Daoy (cell line): Measurements from ENCODE around the gene SAMD5. TPM values are rescaled to one million over a fixed set of nuclear protein-coding genes. Genes with fewer than 3 reads are reported as not detected.

ENCODE experiments used
- DNase-seq: peaks from one replicate; pipeline ENCODE4 v3.0.0-alpha.2; 2015; ENCODE audit warnings: low read depth
- total RNA-seq: library from RNA; depleted of rRNA; stranded (reverse); fragments of >200 nt; shearing (Covaris generic); gene quantifications from 2 replicates; pipeline ENCODE4 v1.2.3, GENCODE V29; 2014; rRNA removed

SAMD5 gene
- 2.0 and 2.7 TPM in 2 replicates for total RNA-seq

- peak; percentile 94 for DNase-seq
Observed at GRCh38 chr6:147508042-147508865, at the start of gene SAMD5. Gene SAMD5 (plus strand): TSS chr6:147508690. CDS start chr6:147508929, 239 bp downstream.

GRCh38 chr6:147459780-147460179, 48.7 kb upstream of the SAMD5 start:
- DNase-seq, result no peak

GRCh38 chr6:147463651-147464050, 44.8 kb upstream of the SAMD5 start:
- DNase-seq, result no peak

GRCh38 chr6:147467428-147467827, 41.1 kb upstream of the SAMD5 start:
- DNase-seq, result no peak

- DNase-seq, result no peak
Observed at GRCh38 chr6:147467886-147468285, 40.6 kb upstream of the SAMD5 start.

DNA sequence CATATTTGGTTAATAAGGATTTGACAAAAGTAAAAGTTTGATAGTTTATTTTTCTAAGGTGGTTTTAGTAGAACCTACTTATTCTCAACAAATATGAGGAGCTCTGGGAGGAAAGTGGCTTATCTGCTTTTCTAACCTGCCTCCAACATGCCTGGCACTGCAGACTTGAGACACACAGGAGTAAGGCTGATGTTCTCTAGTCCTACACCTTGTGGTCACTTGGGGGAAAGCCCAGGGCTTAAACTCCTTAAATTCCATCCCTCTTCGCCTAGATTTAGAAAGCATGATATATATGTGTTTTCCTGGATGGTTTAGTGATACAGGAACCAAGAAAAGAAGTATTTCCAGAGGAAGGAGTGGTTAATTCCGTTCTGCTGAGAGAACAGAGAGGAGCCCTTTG, 39.9 kb upstream of the SAMD5 start:
- no peak for DNase-seq

DNA sequence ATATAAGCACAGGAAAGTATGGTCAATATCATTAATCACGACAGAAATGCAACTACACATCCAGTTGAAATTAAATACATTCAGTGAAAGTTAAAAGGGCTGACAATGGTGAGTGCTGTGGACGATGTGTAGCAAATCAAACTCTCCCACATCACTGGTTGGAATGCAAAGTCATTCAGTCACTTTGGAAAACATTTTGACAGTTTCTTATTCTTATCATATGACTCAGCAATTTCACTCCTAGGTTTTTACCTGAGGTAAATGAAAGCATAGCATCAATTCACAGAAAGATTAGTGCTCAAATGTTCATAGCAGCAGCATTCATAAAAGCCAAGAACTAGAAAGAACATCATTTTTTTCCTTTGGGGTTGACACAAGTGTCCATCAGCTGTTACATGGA, 28.6 kb upstream of the SAMD5 start:
- DNase-seq, result no peak

DNA sequence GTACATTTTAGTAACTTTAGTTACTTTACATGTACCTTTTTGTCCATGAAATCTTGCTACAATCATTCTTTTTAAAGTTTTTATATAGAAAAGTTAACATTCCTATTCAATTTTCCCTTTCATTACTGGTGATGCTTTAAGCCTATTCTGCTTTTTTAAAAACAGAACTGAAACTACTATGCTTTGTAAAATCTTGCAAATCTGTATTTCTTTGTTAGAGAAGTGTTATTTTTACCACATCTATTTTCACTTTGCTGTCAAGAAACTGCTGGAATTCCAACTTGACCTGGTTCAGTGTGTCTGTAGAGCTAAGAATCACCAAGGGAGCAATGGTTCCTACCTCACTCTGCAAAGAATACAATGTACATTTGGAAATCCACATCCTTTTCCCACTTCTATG, 21.8 kb upstream of the SAMD5 start:
- DNase-seq, result no peak

DNA sequence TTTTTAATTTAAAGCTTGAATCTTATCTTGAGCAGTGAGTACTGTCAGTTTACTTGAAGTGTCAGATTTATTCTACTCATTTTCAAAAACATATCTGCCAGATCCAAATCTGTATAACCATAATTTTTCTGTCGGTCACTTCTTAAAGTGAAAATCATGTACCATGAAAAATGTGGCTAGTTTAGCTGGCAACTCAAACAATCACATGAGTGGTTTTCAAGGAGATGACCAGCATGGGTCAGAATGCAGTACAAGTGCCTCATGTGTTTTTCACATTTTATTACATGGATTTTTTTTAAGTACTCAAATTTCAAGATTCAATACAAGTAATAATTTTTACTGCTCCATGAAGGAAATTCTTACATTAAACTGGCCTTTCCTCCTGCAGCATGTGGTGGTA, 11.0 kb upstream of the SAMD5 start:
- no peak for DNase-seq

DNA sequence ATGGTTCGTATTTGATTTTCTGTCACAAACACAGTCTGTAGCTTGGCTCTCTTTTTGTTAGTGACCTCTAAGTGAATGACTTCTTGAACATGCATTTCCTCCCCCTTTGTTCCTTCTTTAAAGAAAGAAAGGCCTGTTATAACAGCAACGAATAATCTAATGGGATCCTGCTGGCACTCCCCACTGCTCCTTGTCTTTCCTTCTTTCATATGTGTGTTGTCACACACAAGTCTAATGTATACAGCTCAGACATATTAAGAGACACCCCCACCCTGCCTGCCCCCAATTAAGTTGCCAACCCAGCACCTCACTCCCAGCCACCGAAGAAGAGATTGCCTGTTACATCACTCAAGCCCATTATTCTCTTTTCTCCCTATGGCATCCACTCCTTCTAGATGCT, 4.9 kb upstream of the SAMD5 start:
- no peak for DNase-seq

- no peak for DNase-seq
Observed at GRCh38 chr6:147504848-147505247, 3.6 kb upstream of the SAMD5 start.

GRCh38 chr6:147506704-147507114, 1.8 kb upstream of the SAMD5 start:
- peak; percentile 90 for DNase-seq

- DNase-seq, result peak; percentile 59
Observed at GRCh38 chr6:147507162-147508041, 1.1 kb upstream of the SAMD5 start.

DNA sequence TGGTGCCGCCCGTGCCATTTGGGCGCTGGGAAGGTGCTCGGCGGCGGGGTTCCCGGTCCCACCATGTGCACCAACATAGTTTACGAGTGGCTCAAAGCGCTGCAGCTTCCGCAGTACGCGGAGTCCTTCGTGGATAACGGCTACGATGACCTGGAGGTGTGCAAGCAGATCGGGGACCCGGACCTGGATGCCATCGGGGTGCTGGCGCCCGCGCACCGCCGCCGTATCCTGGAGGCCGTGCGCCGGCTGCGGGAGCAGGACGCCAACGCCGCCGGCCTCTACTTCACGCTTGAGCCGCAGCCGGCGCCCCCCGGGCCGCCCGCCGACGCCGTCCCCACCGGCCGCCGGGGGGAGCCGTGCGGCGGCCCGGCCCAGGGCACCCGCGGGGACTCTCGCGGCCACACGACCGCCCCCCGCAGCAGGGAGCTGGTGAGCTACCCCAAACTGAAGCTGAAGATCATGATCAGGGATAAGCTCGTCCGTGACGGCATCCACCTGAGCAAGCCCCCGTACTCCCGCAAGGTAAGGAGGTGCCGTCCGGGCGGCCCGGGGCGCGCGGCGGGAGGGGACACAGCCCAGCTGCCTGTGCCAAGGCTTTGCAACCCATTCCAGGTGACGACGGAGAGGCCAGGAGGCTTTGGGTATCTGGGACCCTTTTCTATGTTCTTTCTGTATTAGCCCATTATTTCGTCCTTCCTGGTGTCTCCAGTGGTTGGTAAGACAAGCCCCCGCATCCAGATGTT, 547 bp downstream of the SAMD5 start:
- no peak for DNase-seq

DNA sequence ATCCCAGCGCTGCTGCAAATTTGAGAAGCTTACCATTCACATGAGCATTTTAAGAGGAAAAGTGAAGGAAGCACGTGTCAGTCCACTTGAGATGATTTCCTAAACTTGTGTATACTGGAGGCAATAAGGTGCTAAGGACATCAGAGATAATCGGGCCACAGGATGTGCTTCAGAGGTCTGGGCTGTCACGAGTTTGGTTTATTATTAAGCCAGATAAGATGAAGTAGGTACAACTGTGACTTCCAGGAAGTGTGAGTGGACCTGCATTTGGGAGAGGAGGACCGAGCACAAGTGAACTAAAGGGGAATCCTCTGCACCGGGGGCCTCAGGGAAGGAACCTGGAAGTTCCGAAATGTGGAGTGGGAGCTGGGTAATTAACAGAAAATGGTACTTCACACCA, 1.4 kb downstream of the SAMD5 start:
- no peak for DNase-seq

GRCh38 chr6:147510929-147511590, 2.6 kb downstream of the SAMD5 start:
- DNase-seq, result no peak

DNA sequence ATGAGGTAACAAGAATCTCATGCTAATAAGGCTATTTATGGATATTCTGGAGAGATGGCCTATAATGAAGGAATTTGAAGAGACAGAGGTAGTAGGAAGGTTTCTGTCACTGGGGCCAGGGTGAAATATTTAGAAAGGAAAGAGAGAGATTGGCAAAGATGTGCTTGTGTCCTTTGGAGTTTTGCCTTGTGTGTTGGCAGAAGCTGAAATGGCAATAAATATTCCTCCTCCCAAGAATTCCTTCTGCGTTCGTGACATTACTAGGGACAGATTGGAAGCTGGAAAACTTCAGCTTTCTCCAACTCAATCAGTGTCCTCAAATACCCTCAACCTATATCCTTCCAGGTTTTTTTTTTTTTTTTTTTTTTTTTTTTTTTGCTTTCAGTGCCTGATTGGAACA, 6.3 kb downstream of the SAMD5 start:
- no peak for DNase-seq

- DNase-seq, result no peak
Observed at GRCh38 chr6:147515327-147515726, 6.8 kb downstream of the SAMD5 start.

DNA sequence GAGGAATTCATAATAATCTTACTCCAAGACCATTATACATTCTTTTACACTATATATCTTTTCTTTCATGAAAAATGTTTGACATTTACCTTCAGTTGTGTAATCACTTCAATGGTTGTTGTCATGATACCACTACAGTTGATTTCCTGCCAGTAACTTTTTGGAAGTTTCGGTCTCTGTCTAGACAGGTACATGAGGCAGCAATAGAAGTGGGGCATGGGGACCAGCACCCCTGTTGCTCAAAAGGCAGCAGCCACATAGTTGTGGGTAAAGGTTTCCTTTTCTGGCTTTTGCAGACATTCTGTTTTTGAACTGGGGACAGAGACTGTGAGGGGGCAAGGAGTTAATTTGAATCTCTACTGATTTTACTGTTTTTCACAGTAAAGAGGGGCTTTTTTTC, 14.1 kb downstream of the SAMD5 start:
- no peak for DNase-seq

DNA sequence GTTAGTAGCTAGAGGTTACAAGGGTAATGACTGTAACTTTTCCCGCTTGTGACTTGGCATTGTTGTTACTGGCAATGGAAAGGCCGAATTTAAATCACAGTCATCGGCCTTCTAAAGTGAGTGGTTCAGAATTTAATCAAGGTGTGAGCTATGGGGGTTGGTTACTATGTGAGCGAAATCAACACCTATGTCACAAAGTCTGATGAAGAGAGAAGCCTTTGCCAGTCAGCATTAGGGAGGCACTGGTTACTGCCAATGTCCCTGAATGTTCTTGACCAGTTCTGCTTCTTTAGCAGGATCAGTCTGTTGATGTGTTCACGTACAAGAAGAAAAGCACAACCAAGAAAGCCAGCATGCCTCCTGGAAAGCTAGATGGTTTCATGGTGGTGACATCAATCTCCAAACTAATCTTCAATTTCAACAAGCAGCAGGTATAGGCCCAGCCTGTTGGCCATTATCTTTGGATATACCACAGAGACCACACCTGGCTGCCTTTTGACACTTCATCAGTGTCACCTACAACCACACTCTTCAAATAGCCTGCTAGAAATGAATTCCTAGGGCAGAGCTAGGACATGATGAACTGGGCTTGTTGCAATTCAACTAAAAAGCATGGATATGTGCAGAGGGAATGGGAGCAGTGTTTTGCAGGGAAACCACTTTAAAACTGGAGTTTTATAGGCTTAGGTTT, 17.2 kb downstream of the SAMD5 start:
- no peak for DNase-seq

- no peak for DNase-seq
Observed at GRCh38 chr6:147527197-147527596, 18.7 kb downstream of the SAMD5 start.
